ENCODE results near the gene CEP63. TPM values are rescaled to one million over a fixed set of nuclear protein-coding genes. Genes with fewer than 3 reads are reported as not detected.

Gene CEP63
- polyA plus RNA-seq, 1 experiment = 16.3 TPM

GRCh38 chr3:134505485-134505884 is 19.6 kb downstream of the CEP63 start:
- no peak for TF ChIP-seq CTCF (IDR thresholded peaks at IDR 0.05; ENCODE audit: low read depth, low read length)
- H3K27ac ChIP-seq (ENCODE audit: low read depth, low read length) = no peak overlapping the region
- CTCF ChIA-PET = interaction anchor here (0.6 to 1.8 kb wide), 2 partner anchors 11 to 13 kb away, joined by 3 to 6 read pairs; no protein-coding TSS in a partner anchor
- no peaks in the 10 kb centered on the region for H3K27me3 ChIP-seq (ENCODE audit: control insufficient read depth, insufficient read depth, low read length)
- DNase-seq (ENCODE audit: low read depth, low spot score) = no peak
- POLR2A ChIA-PET = no interaction called here
- no peak overlapping the region for H3K4me3 ChIP-seq (ENCODE audit: low read depth, low read length)
- H3K9me3 ChIP-seq (ENCODE audit: control insufficient read depth, insufficient read depth, low read length) = no peaks in the 10 kb centered on the region

- Histone ChIP-seq H3K4me3 (ENCODE audit: low read depth, low read length) (no peak overlapping the region), H3K9me3 (ENCODE audit: control insufficient read depth, insufficient read depth, low read length) (no peaks in the 10 kb centered on the region), H3K27ac (ENCODE audit: low read depth, low read length) (no peak overlapping the region), H3K27me3 (ENCODE audit: control insufficient read depth, insufficient read depth, low read length) (no peaks in the 10 kb centered on the region)
- TF ChIP-seq CTCF (IDR thresholded peaks at IDR 0.05; ENCODE audit: low read depth, low read length) = no peak
- POLR2A ChIA-PET = no interaction called here
- DNase-seq (ENCODE audit: low read depth, low spot score) = no peak
- CTCF ChIA-PET = no interaction called here
Measured at GRCh38 chr3:134511500-134511899, 25.6 kb downstream of the CEP63 start.

- peak overlapping the region; percentile 55 for H3K27ac ChIP-seq (ENCODE audit: low read depth, low read length)
- H3K9me3 ChIP-seq (ENCODE audit: control insufficient read depth, insufficient read depth, low read length) = no peaks in the 10 kb centered on the region
- POLR2A ChIA-PET = no interaction called here
- no peak for DNase-seq (ENCODE audit: low read depth, low spot score)
- no peaks in the 10 kb centered on the region for H3K27me3 ChIP-seq (ENCODE audit: control insufficient read depth, insufficient read depth, low read length)
- H3K4me3 ChIP-seq (ENCODE audit: low read depth, low read length) = no peak overlapping the region
- no peak for TF ChIP-seq CTCF (IDR thresholded peaks at IDR 0.05; ENCODE audit: low read depth, low read length)
- CTCF ChIA-PET = no interaction called here
Measured at GRCh38 chr3:134516905-134517304, 31.0 kb downstream of the CEP63 start.

- no peak for DNase-seq (ENCODE audit: low read depth, low spot score)
- H3K9me3 ChIP-seq (ENCODE audit: control insufficient read depth, insufficient read depth, low read length) = no peaks in the 10 kb centered on the region
- CTCF ChIA-PET = interaction anchor here (0.6 kb wide), 1 partner anchor 326 kb away, joined by 3 read pairs; no protein-coding TSS in a partner anchor
- POLR2A ChIA-PET = no interaction called here
- TF ChIP-seq CTCF (IDR thresholded peaks at IDR 0.05; ENCODE audit: low read depth, low read length) = no peak
- H3K4me3 ChIP-seq (ENCODE audit: low read depth, low read length) = peak overlapping the region; percentile 39; the same call in 1 of the 2 replicates
- no peaks in the 10 kb centered on the region for H3K27me3 ChIP-seq (ENCODE audit: control insufficient read depth, insufficient read depth, low read length)
- no peak overlapping the region for H3K27ac ChIP-seq (ENCODE audit: low read depth, low read length)
Measured at GRCh38 chr3:134517791-134518190, 31.9 kb downstream of the CEP63 start.

GRCh38 chr3:134522541-134522940 is 36.7 kb downstream of the CEP63 start:
- TF ChIP-seq CTCF (IDR thresholded peaks at IDR 0.05; ENCODE audit: low read depth, low read length) = no peak
- Histone ChIP-seq H3K9me3 (ENCODE audit: control insufficient read depth, insufficient read depth, low read length) (peaks cover 3% of the 10 kb centered on the region; the same call in 1 of the 2 replicates), H3K4me3 (ENCODE audit: low read depth, low read length) (no peak overlapping the region), H3K27me3 (ENCODE audit: control insufficient read depth, insufficient read depth, low read length) (no peaks in the 10 kb centered on the region), H3K27ac (ENCODE audit: low read depth, low read length) (no peak overlapping the region)
- ChIA-PET CTCF (no interaction called here), POLR2A (no interaction called here)
- DNase-seq (ENCODE audit: low read depth, low spot score) = no peak
